Dendritic cell treated with granulocyte-macrophage colony-stimulating factor and Interleukin-4, amounts not matched to agents 40 ng/mL and 50 ng/mL, for 4 days (primary cell): Measurements from ENCODE around the gene EIF4G3.
"Not testable (repeated sequence)": the region's sequence is repeated elsewhere in the genome, so short reads cannot be mapped to it uniquely, and the experiment has no call there.

Experiments used
- H3K27ac Mint-ChIP-seq: one replicate; pipeline ENCODE4 v1.8.0; 2022; ENCODE audit warnings: mild to moderate bottlenecking, mixed read lengths
- H3K27me3 Mint-ChIP-seq: one replicate; pipeline ENCODE4 v1.8.0; 2022; ENCODE audit warnings: mild to moderate bottlenecking, mixed read lengths
- H3K36me3 Mint-ChIP-seq: one replicate; pipeline ENCODE4 v1.8.0; 2022; ENCODE audit warnings: low read depth, mixed read lengths
- H3K4me1 Mint-ChIP-seq: one replicate; pipeline ENCODE4 v1.8.0; 2022; ENCODE audit warnings: low read depth, mixed read lengths
- H3K4me3 Mint-ChIP-seq: one replicate; pipeline ENCODE4 v1.8.0; 2022; ENCODE audit warnings: mild to moderate bottlenecking, moderate library complexity, mixed read lengths
- H3K9me3 Mint-ChIP-seq: one replicate; pipeline ENCODE4 v1.8.0; 2022; ENCODE audit warnings: mixed read lengths
- intact Hi-C: fragments of 100-400 bp; cut with micrococcal nuclease; formaldehyde crosslinking; loops from one replicate; pipeline ENCODE4 v1.15.0; 2022

The EIF4G3 gene, protein sequence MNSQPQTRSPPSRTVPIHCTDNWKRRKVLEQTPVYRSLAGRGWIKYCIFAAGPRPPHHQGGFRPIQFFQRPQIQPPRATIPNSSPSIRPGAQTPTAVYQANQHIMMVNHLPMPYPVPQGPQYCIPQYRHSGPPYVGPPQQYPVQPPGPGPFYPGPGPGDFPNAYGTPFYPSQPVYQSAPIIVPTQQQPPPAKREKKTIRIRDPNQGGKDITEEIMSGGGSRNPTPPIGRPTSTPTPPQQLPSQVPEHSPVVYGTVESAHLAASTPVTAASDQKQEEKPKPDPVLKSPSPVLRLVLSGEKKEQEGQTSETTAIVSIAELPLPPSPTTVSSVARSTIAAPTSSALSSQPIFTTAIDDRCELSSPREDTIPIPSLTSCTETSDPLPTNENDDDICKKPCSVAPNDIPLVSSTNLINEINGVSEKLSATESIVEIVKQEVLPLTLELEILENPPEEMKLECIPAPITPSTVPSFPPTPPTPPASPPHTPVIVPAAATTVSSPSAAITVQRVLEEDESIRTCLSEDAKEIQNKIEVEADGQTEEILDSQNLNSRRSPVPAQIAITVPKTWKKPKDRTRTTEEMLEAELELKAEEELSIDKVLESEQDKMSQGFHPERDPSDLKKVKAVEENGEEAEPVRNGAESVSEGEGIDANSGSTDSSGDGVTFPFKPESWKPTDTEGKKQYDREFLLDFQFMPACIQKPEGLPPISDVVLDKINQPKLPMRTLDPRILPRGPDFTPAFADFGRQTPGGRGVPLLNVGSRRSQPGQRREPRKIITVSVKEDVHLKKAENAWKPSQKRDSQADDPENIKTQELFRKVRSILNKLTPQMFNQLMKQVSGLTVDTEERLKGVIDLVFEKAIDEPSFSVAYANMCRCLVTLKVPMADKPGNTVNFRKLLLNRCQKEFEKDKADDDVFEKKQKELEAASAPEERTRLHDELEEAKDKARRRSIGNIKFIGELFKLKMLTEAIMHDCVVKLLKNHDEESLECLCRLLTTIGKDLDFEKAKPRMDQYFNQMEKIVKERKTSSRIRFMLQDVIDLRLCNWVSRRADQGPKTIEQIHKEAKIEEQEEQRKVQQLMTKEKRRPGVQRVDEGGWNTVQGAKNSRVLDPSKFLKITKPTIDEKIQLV (N-terminal part only)

DNA sequence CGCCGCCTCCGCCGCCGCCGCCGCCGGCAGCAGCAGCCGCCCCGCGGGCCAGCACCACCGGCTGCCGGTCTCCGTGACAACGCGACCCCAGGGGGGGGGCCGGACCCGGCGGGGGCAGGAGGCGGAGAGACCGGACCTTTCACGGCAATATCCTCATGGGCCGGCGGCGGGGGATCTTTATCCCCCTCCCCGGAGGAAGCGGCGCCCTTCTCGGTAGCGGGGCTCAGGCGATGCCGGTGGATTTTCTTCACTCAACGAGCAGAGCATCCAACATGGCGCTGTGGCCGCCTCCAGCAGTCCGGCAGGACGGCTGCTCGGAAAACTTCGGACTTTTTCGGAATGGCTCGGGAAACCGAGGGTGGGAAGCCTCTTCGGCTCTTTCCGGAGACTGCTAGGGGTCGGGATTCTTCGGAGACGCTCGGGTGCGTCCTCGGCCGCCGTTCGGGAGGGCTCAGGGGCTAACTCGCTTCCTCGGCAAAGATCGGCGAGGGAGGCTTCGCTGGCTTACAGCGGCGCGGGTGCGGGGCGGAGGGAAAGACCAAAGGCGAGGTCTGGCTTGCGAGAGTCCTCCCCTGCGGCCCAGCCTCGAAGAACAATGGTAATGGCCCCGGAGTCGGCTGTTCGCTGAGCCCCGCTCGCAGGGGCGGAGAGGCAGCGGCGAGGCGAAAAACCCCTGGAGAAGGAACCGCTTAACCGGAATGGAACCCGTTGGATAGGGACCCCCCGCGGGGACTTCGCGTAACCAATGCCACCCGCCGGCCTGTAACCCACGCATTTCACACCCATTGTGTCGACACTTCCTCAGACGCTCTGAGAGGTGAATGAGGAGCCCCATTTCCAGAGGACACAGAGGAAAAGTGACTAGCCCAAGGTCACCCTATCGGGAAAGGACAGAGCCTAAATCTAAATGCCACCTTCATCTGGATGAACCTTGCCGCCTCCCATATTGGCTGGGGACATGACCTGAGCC lies at the start of gene EIF4G3:
TSS of gene EIF4G3 (minus strand) at position 312 of the 970 bp plus-strand sequence. CDS start 174,155 bp downstream, outside the sequence.
- H3K9me3 Mint-ChIP-seq = no peaks in the 10 kb centered on the region
- intact Hi-C loops = loop anchor here (10.0 kb wide), 2 partner anchors 92 to 122 kb away; no protein-coding TSS in a partner anchor
- H3K27ac Mint-ChIP-seq = peak within 1 kb of the TSS; percentile 93
- peaks cover 23% of the 10 kb centered on the region for H3K4me1 Mint-ChIP-seq
- H3K27me3 Mint-ChIP-seq = peaks cover 4% of the 10 kb centered on the region
- H3K36me3 Mint-ChIP-seq = peaks cover 27% of the 10 kb centered on the region
- peak within 1 kb of the TSS; percentile 96 for H3K4me3 Mint-ChIP-seq

DNA sequence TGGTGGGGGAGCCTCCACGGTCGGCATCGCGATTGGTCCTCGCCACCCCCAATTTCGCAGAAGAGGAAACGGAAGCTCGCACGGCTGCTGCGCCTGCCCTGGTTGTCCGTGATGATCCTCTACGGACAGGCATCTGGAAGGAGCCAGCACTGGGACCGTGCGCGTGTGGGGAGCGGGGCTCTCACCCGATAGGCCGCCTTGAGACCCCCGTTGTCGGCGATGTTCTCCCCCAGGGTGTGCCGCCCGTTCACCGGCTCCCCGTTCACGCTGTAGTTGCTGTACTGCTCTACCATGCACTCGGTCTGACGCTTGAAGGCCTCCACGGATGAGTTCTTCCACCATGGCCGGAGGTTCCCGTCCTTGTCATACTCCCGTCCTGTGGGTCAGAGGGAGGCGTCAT lies 48.4 kb upstream of the EIF4G3 start:
- Mint-ChIP-seq H3K4me1 (no peaks in the 10 kb centered on the region), H3K9me3 (no peaks in the 10 kb centered on the region), H3K4me3 (no peak overlapping the region), H3K27me3 (no peaks in the 10 kb centered on the region), H3K27ac (no peak overlapping the region), H3K36me3 (peaks cover 55% of the 10 kb centered on the region)
- intact Hi-C loops = no loop called here

DNA sequence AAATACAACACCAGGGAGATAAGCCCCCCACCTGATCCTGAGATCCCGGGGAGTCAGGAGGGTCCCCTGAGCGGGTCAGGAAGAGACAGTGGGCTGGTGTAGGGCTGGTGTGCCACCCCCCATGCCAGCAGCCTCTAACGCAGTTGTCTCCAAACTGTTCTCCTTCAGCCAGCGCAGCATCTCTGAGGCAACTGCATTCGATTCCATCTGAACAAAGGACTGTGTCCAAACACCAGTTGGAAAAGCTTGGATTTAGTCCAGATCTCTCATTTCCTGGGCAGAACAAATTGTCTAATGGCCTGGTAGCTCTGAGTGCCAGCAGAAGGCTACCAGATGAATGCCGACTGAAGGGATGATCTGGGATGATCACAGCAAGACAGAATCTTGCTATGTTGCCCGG lies 44.1 kb upstream of the EIF4G3 start:
- Mint-ChIP-seq H3K27me3 (no peaks in the 10 kb centered on the region), H3K9me3 (no peaks in the 10 kb centered on the region), H3K4me1 (no peaks in the 10 kb centered on the region), H3K4me3 (no peak overlapping the region), H3K27ac (no peak overlapping the region), H3K36me3 (peaks cover 52% of the 10 kb centered on the region)
- intact Hi-C loops = no loop called here

DNA sequence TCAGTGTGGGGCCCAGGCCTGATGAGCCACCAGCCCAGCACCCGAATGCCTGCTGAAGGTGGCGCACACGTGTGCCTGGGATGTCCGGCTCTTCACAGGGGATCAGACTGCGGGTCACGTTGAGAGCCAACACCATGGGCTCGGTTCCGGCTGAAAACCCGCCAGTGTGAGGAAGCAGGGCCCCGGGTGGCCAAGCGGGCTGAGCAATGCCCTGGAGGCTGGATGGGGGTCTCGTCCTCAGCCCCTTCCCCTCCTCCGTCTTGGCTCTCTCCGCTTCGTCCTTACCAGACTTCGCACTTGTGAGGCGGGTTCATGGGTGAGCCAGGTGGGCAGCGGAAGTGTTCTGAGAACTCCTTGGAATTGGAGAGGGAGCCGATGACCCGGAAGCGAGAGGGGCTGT lies 43.0 kb upstream of the EIF4G3 start:
- Mint-ChIP-seq H3K27ac (no peak overlapping the region), H3K4me1 (no peaks in the 10 kb centered on the region), H3K36me3 (peaks cover 41% of the 10 kb centered on the region), H3K9me3 (no peaks in the 10 kb centered on the region), H3K4me3 (no peak overlapping the region), H3K27me3 (peaks cover 2% of the 10 kb centered on the region)
- intact Hi-C loops = no loop called here

DNA sequence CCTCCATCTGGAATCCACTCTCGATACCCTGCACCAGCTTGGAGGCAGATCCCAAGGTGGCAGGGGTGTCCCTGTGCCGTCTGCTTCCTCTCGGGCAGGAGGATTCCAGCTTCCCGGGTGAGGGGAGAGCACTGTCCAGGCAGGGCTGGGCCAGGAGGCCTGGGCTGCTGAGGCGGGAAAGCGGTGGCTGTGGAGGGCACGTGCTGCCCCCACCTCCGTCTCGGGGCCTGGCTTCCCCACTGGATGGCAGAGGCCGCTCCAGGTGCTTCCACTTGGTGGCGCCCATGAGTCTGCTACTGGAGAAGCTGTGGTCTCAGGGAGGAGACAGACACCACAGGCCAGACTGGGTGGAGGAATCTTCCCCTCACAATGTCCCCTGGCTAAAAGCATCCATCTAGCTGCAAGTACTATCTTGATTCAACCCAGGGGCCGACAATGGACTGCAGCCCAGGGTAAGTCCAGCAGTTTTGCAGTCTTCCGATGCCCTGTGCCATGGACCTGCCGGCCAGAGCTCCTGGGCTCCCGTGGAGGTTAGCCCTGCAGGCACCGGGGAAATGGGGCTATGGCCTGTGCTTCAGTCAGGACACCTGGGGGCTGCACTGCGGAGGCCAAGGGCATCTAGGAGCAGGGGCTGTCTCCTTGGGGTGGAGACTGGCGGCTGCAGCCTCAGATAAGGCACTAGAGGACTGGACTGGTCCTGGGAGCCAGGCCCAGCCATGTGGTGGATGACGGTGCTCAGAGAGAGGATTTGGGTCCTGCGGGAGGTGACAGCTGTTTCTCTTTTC lies 41.3 kb upstream of the EIF4G3 start:
- Mint-ChIP-seq H3K27me3 (peaks cover 4% of the 10 kb centered on the region), H3K27ac (no peak overlapping the region), H3K9me3 (no peaks in the 10 kb centered on the region), H3K4me3 (no peak overlapping the region), H3K4me1 (no peaks in the 10 kb centered on the region), H3K36me3 (peaks cover 38% of the 10 kb centered on the region)
- intact Hi-C loops = no loop called here

DNA sequence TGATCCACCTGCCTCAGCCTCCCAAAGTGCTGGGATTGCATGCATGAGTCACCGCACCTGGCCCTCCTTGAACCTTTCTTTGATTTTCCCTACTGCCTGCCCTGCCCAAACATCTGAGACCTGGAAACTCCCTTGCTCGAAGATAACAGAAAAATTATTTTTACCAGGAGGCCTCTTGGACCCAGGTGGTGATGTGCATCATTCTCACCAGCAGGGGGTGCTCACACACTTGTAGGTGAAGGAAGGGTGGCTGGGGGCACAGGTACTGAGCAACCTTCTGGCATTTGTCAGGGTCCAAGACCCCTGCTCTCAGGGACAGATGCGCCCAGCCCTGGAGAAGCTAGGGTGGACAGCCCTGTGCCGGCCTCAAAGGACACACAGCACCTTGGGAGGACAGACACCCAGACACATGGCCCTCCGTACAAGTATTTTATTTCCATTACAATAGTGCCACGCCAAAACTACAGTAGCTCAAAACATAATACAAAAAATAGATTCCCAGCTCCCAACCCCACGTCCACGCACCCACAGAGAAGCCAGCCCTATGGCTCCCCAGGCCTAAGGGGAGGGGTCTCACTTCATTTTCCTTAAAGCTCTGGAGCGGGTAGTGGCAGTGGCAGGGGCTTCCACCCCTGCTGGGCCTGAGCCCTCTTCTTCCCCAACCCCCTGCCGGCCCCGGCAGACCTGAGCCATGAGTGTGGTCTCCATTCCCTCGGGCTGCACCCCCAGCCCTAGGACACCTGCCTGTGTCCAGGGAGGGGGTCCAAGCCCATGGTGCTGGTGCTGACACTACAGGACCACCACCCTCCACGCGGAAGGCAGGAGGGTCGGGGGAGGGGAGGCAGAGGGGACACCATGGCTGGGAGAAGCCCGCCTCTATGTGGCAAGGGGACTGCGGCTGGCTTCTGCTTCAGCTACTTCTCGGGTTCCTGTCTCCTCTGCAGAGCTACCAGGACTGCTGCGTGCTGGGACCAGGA lies 40.4 kb upstream of the EIF4G3 start:
- Mint-ChIP-seq H3K27me3 (peaks cover 5% of the 10 kb centered on the region), H3K4me1 (peaks cover 4% of the 10 kb centered on the region), H3K36me3 (peaks cover 34% of the 10 kb centered on the region), H3K9me3 (no peaks in the 10 kb centered on the region), H3K4me3 (no peak overlapping the region), H3K27ac (no peak overlapping the region)
- intact Hi-C loops = no loop called here

DNA sequence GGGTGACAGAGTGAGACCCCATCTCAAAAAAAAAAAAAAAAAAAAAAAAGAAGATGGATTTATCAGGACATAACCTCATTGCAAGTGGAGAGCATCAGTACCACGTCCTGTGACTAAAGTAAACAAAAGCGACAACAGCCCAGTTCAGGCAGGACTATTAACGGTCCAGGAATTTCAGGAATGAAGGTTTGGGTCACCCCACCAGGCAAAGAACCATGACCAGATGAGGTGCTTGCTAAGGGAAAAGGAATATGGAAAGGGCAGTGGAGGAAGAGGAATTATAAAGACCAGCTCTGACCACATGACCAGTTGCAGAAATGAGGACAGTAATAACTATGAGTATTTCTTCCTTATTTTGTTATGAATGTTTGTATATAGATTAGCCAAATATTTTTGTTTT lies 35.4 kb upstream of the EIF4G3 start:
- Mint-ChIP-seq H3K4me3 (no peak overlapping the region), H3K27me3 (peaks cover 5% of the 10 kb centered on the region), H3K27ac (no peak overlapping the region), H3K36me3 (no peaks in the 10 kb centered on the region), H3K9me3 (no peaks in the 10 kb centered on the region), H3K4me1 (peaks cover 6% of the 10 kb centered on the region)
- intact Hi-C loops = no loop called here

DNA sequence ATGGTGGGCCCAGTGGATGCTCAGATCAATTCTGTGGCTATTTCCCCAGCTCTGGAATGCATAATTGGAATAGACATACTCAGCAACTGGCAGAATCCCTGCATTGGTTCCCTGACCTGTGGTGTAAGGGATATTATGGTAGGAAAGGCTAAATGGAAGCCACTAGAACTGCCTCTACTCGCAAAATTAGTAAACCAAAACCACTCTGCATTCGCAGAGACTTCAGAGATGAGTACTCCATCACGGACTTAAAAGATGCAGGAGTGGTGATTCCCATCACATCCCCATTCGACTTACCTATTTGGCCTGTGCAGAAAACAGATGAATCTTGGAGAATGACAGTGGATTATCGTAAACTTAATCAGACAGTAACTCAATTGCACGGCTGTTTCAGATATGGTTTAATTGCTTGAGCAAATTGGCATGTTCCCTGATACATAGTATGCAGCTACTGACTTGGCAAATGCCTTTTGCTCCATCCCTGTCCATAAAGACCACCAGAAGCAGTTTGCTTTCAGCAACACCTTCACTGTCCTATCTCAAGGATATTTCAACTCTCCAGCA lies 31.5 kb upstream of the EIF4G3 start:
- intact Hi-C loops = not testable (repeated sequence)

DNA sequence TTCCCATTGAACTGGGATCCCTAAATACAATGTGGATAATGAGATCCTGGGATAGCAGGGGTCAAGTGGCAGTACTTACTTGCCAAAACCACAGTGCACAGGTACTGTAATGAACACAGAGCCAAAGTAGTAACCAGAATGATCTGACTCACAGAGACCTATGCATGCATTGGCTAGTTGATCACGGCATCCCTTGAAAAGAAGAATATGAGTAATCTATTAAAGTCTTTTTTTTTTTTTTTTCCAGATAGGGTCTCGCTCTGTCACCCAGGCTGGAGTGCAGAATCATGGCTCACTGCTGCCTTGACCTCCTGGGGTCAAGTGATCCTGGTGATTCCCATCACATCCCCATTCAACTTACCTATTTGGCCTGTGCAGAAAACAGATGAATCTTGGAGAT lies 29.4 kb upstream of the EIF4G3 start:
- Mint-ChIP-seq H3K9me3 (no peaks in the 10 kb centered on the region), H3K4me3 (no peak overlapping the region), H3K36me3 (no peaks in the 10 kb centered on the region), H3K27ac (no peak overlapping the region), H3K4me1 (no peaks in the 10 kb centered on the region), H3K27me3 (no peaks in the 10 kb centered on the region)
- intact Hi-C loops = no loop called here

More for the DNA sequence above, 31.5 kb upstream of the EIF4G3 start:
- H3K27me3 Mint-ChIP-seq, H3K4me3 Mint-ChIP-seq, H3K36me3 Mint-ChIP-seq, H3K27ac Mint-ChIP-seq, H3K9me3 Mint-ChIP-seq, H3K4me1 Mint-ChIP-seq: not testable (repeated sequence)

DNA sequence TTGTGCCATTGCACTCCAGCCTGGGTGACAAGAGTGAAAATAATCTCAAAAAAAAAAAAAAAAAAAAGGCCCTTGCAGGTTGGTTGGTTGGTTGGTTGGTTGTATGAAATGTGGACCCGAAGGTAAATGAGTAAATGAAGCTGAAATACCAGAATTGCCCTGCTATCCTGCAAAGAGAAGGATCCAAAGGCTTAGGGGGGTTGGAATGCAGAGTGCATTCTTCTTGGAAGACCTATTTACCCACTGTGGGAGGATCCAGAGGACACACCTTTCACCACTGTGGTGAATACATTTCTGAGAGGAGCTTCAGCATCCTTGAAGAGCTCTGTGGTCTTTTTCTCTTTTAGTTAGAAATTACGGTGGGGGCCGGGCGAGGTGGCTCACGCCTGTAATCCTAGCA lies 28.7 kb upstream of the EIF4G3 start:
- Mint-ChIP-seq H3K27ac (no peak overlapping the region), H3K4me3 (no peak overlapping the region), H3K9me3 (no peaks in the 10 kb centered on the region), H3K27me3 (no peaks in the 10 kb centered on the region), H3K36me3 (no peaks in the 10 kb centered on the region), H3K4me1 (no peaks in the 10 kb centered on the region)
- intact Hi-C loops = no loop called here

DNA sequence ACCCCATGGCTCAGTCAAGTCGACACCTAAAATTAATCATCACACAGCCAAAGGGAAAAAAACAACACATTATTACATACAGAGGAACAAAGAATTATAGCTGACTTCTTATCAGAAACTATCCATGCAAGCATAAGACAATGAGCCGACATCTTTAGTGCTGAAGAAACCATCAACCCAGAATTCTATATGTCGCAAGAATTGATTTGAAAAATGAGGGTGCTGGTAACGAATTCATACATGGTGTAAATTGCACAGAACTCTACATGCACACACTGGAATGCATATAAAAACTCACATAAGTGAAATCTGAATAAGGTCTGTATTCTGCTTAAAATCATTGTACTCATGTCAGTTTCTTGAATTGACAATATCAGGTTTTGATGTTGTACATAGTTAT lies 25.0 kb upstream of the EIF4G3 start:
- H3K4me1 Mint-ChIP-seq = no peaks in the 10 kb centered on the region
- H3K27ac Mint-ChIP-seq = no peak overlapping the region
- no peaks in the 10 kb centered on the region for H3K36me3 Mint-ChIP-seq
- no peaks in the 10 kb centered on the region for H3K9me3 Mint-ChIP-seq
- H3K27me3 Mint-ChIP-seq = no peaks in the 10 kb centered on the region
- H3K4me3 Mint-ChIP-seq = no peak overlapping the region
- intact Hi-C loops = no loop called here
